Liver (tissue), 9 donors: ENCODE measurements around the gene FKBP1A. TPM values are rescaled to one million over a fixed set of nuclear protein-coding genes. Genes with fewer than 3 reads are reported as not detected.
"Not testable (repeated sequence)": the region's sequence is repeated elsewhere in the genome, so short reads cannot be mapped to it uniquely, and the experiment has no call there.

Experiments used
- DNase-seq: peaks from one replicate; pipeline ENCODE4 v3.0.0-alpha.2; 2017; ENCODE audit warnings: low spot score
- H3K27ac ChIP-seq, 2 donors: one replicate each; pipeline ENCODE4 v1.7.0; 2013; ENCODE audit warnings: inconsistent platforms in 2 of 2, low read length in 2 of 2, control low read depth in 1 of 2, low read depth in 1 of 2, mild to moderate bottlenecking in 1 of 2
- H3K27me3 ChIP-seq, 4 donors: one replicate each; pipeline versions ENCODE4 v1.6.1 to v1.7.0; 2013; ENCODE audit warnings: low read length in 3 of 4, inconsistent platforms in 1 of 4, mild to moderate bottlenecking in 1 of 4, moderate library complexity in 1 of 4; ENCODE audit not compliant: control insufficient read depth in 4 of 4, insufficient read depth in 4 of 4
- H3K36me3 ChIP-seq, 4 donors: one replicate each; pipeline versions ENCODE4 v1.6.1 to v1.7.0; 2013; ENCODE audit warnings: low read length in 3 of 4, mild to moderate bottlenecking in 3 of 4, low read depth in 1 of 4, moderate library complexity in 1 of 4; ENCODE audit not compliant: control insufficient read depth in 4 of 4, insufficient read depth in 3 of 4
- H3K4me1 ChIP-seq, 4 donors: one replicate each; pipeline versions ENCODE4 v1.6.1 to v1.7.0; 2013; ENCODE audit warnings: low read length in 3 of 4, mild to moderate bottlenecking in 3 of 4, moderate library complexity in 1 of 4; ENCODE audit not compliant: control insufficient read depth in 4 of 4, insufficient read depth in 4 of 4
- H3K4me3 ChIP-seq, 3 donors: one replicate each; pipeline versions ENCODE4 v1.6.1 to v1.7.0; 2013; ENCODE audit warnings: low read length in 3 of 3, control low read depth in 1 of 3, low read depth in 1 of 3, mild to moderate bottlenecking in 1 of 3
- H3K9ac ChIP-seq, 2 donors: one replicate each; pipeline ENCODE4 v1.7.0; 2013; ENCODE audit warnings: low read length in 2 of 2, mild to moderate bottlenecking in 2 of 2, moderate library complexity in 2 of 2, control low read depth in 1 of 2, low read depth in 1 of 2
- H3K9me3 ChIP-seq, 4 donors: one replicate each; pipeline versions ENCODE4 v1.6.1 to v1.7.0; 2013; ENCODE audit warnings: low read length in 3 of 4; ENCODE audit not compliant: control insufficient read depth in 4 of 4
- EGR1 ChIP-seq, 2 donors: IDR thresholded peaks; 2 replicates each; pipeline ENCODE4 v1.6.1; 2016 to 2018; ENCODE audit warnings: antibody characterized with exemption in 2 of 2, low read depth in 2 of 2
- FOXA1 ChIP-seq: IDR thresholded peaks from 2 replicates; pipeline ENCODE4 v1.6.1; 2016; ENCODE audit warnings: antibody characterized with exemption
- FOXA2 ChIP-seq: IDR thresholded peaks from 2 replicates; pipeline ENCODE4 v1.6.1; 2016; ENCODE audit warnings: antibody characterized with exemption
- GABPA ChIP-seq, 2 donors: IDR thresholded peaks in 1 of 2; conservative IDR thresholded peaks in 1 of 2; 2 replicates each; pipeline ENCODE4 v1.6.1; 2016; ENCODE audit warnings: antibody characterized with exemption in 2 of 2, mild to moderate bottlenecking in 1 of 2, moderate library complexity in 1 of 2
- HNF4A ChIP-seq, 2 donors: conservative IDR thresholded peaks; 2 replicates each; pipeline ENCODE4 v1.6.1; 2016; ENCODE audit warnings: antibody characterized with exemption in 2 of 2, mild to moderate bottlenecking in 2 of 2
- HNF4G ChIP-seq: IDR thresholded peaks from 2 replicates; pipeline ENCODE4 v1.6.1; 2016; ENCODE audit warnings: antibody characterized with exemption
- JUND ChIP-seq, 2 donors: IDR thresholded peaks; 2 replicates each; pipeline ENCODE4 v1.6.1; 2016; ENCODE audit warnings: antibody characterized with exemption in 2 of 2
- NR2F2 ChIP-seq: IDR thresholded peaks from 2 replicates; pipeline ENCODE4 v1.6.1; 2016; ENCODE audit warnings: antibody characterized with exemption
- RAD21 ChIP-seq, 2 donors: IDR thresholded peaks; 2 replicates each; pipeline ENCODE4 v1.6.1; 2016; ENCODE audit warnings: antibody characterized with exemption in 2 of 2, mild to moderate bottlenecking in 2 of 2
- RXRA ChIP-seq, 2 donors: IDR thresholded peaks; 2 replicates each; pipeline ENCODE4 v1.6.1; 2017 to 2018; ENCODE audit warnings: antibody characterized with exemption in 2 of 2, mild to moderate bottlenecking in 1 of 2
- SP1 ChIP-seq: IDR thresholded peaks from 2 replicates; pipeline ENCODE4 v1.6.1; 2018; ENCODE audit warnings: antibody characterized with exemption, mild to moderate bottlenecking
- TAF1 ChIP-seq: conservative IDR thresholded peaks from 2 replicates; pipeline ENCODE4 v1.6.1; 2016; ENCODE audit warnings: antibody characterized with exemption, mild to moderate bottlenecking
- YY1 ChIP-seq: IDR thresholded peaks from 2 replicates; pipeline ENCODE4 v1.6.1; 2016; ENCODE audit warnings: antibody characterized with exemption, mild to moderate bottlenecking
- WGBS: extraction: QIAGEN DNeasy Blood & Tissue Kit; methylation state at CpG from one replicate; pipeline ENCODE4 v1.1.7; 2013; 5-methylcytosine and 5-hydroxymethylcytosine counted together
- polyA plus RNA-seq, 2 donors: library from polyadenylated mRNA; stranded (reverse) in 1 of 2; unstranded in 1 of 2; fragments of 200-250 nt in 1 of 2; fragments of >200 nt in 1 of 2; fragmentation: Nextera tagmentation in 1 of 2; extraction: Ambion mirVana in 1 of 2; gene quantifications; one replicate each; pipeline versions ENCODE4 v1.2.1 to v1.2.3, GENCODE V29; 2013 to 2015
- total RNA-seq, 2 donors: library from RNA; depleted of rRNA; stranded (reverse); fragments of >200 nt; gene quantifications; one replicate each; pipeline ENCODE4 v1.2.3, GENCODE V29; 2014
- TF ChIP-seq, protein P1 (sequence below): fragments of 150-350 bp; IDR thresholded peaks from 2 replicates; pipeline ENCODE4 v1.5.1; 2017; ENCODE audit warnings: improper control_type of control experiment, low read depth, low read length; ENCODE audit not compliant: missing input control
- TF ChIP-seq, protein P2 (sequence below): IDR thresholded peaks from 2 replicates; pipeline ENCODE4 v1.6.1; 2016; ENCODE audit warnings: antibody characterized with exemption
- TF ChIP-seq, protein P3 (sequence below): IDR thresholded peaks from 2 replicates; pipeline ENCODE4 v1.6.1; 2016; ENCODE audit warnings: antibody characterized with exemption
- TF ChIP-seq, protein P4 (sequence below): IDR thresholded peaks from 2 replicates; pipeline ENCODE4 v1.6.1; 2016; ENCODE audit warnings: antibody characterized with exemption, mild to moderate bottlenecking
- donor health status: healthy.
- donor health status: healthy.
- donor health status: healthy.
- donor health status: healthy.
- donor health status: healthy.

The FKBP1A gene
- total and polyA plus RNA-seq, 4 donors, result 49.3 to 114 (median 76.9) TPM

DNA sequence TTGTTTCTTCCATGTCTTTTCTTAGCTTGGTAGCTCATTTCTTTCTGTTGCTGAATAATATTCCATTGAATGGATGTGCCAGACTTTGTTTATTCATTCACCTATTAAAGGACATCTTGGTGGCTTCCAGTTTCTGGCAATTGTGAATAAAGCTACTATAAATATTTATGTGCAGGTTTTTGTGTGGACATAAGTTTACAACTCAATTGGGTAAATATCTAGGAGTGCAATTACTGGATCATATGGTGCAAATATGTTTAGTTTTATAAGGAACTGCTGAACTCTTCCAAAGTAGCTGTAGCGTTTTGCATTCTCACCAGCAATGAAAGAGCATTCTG is 47.1 kb downstream of the FKBP1A start:
- Histone ChIP-seq H3K9ac (no peak overlapping the region), H3K36me3 (no peaks in the 10 kb centered on the region)
- no peak for DNase-seq

DNA sequence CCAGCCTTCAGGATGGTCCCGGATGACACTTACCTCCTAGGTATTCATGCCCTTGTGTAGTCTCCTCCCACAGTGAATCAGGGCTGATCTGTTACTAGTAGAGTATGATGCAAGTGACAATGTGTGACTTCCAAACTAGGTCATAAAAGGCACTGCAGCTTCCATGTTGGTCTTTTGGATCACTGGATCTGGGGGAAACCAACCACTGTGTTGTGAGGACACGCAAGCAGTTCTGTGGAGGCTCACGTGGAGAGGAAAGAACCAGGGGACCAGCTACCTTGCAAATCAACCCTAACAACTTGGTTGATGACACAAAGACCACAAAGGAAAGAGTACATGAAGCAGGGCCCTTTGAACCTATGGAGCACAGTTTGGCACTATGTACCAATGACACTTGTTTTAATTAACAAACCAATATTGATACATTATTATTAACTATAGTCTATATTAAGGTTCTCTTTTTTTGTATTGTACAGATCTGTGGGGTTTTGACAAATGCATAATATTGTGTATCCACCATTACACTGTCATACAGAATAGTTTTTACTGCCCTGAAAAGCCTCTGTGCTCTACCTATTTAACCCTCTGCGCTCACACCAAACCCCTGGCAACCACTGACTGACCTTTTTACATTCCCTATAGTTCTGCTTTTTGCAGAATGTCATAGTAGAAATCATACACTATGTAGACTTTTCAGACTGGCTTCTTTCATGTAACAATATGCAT is 47.7 kb downstream of the FKBP1A start:
- Histone ChIP-seq H3K4me3 (no peak overlapping the region), H3K36me3 (no peaks in the 10 kb centered on the region), H3K27ac (no peak overlapping the region), H3K4me1 (no peaks in the 10 kb centered on the region), H3K27me3 (no peaks in the 10 kb centered on the region), H3K9me3 (peaks cover 0 to 3% (median 0%) of the 10 kb centered on the region in 4 donors), H3K9ac (no peak overlapping the region)
- 96% methylated on average over 4 of the region's 4 CpGs for WGBS
- TF ChIP-seq FOXA1 (no peak), RXRA (IDR thresholded peaks at IDR 0.05) (no peak), SP1 (no peak), HNF4A (conservative IDR thresholded peaks at IDR 0.05) (no peak), NR2F2 (no peak), EGR1 (IDR thresholded peaks at IDR 0.05; ENCODE audit: low read depth in 2 of 2) (no peak), TAF1 (no peak), HNF4G (no peak), YY1 (no peak), JUND (IDR thresholded peaks at IDR 0.05) (no peak), RAD21 (IDR thresholded peaks at IDR 0.05) (no peak), FOXA2 (no peak)
- TF ChIP-seq, protein P1, sequence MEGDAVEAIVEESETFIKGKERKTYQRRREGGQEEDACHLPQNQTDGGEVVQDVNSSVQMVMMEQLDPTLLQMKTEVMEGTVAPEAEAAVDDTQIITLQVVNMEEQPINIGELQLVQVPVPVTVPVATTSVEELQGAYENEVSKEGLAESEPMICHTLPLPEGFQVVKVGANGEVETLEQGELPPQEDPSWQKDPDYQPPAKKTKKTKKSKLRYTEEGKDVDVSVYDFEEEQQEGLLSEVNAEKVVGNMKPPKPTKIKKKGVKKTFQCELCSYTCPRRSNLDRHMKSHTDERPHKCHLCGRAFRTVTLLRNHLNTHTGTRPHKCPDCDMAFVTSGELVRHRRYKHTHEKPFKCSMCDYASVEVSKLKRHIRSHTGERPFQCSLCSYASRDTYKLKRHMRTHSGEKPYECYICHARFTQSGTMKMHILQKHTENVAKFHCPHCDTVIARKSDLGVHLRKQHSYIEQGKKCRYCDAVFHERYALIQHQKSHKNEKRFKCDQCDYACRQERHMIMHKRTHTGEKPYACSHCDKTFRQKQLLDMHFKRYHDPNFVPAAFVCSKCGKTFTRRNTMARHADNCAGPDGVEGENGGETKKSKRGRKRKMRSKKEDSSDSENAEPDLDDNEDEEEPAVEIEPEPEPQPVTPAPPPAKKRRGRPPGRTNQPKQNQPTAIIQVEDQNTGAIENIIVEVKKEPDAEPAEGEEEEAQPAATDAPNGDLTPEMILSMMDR, result no peak
- TF ChIP-seq, protein P2, sequence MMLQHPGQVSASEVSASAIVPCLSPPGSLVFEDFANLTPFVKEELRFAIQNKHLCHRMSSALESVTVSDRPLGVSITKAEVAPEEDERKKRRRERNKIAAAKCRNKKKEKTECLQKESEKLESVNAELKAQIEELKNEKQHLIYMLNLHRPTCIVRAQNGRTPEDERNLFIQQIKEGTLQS, result no peak
- TF ChIP-seq, protein P3, sequence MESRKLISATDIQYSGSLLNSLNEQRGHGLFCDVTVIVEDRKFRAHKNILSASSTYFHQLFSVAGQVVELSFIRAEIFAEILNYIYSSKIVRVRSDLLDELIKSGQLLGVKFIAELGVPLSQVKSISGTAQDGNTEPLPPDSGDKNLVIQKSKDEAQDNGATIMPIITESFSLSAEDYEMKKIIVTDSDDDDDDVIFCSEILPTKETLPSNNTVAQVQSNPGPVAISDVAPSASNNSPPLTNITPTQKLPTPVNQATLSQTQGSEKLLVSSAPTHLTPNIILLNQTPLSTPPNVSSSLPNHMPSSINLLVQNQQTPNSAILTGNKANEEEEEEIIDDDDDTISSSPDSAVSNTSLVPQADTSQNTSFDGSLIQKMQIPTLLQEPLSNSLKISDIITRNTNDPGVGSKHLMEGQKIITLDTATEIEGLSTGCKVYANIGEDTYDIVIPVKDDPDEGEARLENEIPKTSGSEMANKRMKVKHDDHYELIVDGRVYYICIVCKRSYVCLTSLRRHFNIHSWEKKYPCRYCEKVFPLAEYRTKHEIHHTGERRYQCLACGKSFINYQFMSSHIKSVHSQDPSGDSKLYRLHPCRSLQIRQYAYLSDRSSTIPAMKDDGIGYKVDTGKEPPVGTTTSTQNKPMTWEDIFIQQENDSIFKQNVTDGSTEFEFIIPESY, result no peak
- TF ChIP-seq, protein P4, sequence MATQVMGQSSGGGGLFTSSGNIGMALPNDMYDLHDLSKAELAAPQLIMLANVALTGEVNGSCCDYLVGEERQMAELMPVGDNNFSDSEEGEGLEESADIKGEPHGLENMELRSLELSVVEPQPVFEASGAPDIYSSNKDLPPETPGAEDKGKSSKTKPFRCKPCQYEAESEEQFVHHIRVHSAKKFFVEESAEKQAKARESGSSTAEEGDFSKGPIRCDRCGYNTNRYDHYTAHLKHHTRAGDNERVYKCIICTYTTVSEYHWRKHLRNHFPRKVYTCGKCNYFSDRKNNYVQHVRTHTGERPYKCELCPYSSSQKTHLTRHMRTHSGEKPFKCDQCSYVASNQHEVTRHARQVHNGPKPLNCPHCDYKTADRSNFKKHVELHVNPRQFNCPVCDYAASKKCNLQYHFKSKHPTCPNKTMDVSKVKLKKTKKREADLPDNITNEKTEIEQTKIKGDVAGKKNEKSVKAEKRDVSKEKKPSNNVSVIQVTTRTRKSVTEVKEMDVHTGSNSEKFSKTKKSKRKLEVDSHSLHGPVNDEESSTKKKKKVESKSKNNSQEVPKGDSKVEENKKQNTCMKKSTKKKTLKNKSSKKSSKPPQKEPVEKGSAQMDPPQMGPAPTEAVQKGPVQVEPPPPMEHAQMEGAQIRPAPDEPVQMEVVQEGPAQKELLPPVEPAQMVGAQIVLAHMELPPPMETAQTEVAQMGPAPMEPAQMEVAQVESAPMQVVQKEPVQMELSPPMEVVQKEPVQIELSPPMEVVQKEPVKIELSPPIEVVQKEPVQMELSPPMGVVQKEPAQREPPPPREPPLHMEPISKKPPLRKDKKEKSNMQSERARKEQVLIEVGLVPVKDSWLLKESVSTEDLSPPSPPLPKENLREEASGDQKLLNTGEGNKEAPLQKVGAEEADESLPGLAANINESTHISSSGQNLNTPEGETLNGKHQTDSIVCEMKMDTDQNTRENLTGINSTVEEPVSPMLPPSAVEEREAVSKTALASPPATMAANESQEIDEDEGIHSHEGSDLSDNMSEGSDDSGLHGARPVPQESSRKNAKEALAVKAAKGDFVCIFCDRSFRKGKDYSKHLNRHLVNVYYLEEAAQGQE, result no peak
- DNase-seq, result no peak

More for the DNA sequence above, 47.1 kb downstream of the FKBP1A start:
- peaks cover 0 to 3% (median 0%) of the 10 kb centered on the region in 4 donors for H3K9me3 ChIP-seq
- no peak overlapping the region for H3K27ac ChIP-seq
- no peak overlapping the region for H3K4me3 ChIP-seq
- no peaks in the 10 kb centered on the region for H3K4me1 ChIP-seq
- TF ChIP-seq, protein P2, result no peak
- TF ChIP-seq, protein P3, result no peak
- no peak for TF ChIP-seq TAF1
- TF ChIP-seq GABPA (IDR thresholded peaks at IDR 0.05 in 1 of 2, conservative IDR thresholded peaks at IDR 0.05 in 1 of 2), result no peak
- 84% methylated on average over 1 of the region's 1 CpG for WGBS
- H3K27me3 ChIP-seq, result no peaks in the 10 kb centered on the region

DNA sequence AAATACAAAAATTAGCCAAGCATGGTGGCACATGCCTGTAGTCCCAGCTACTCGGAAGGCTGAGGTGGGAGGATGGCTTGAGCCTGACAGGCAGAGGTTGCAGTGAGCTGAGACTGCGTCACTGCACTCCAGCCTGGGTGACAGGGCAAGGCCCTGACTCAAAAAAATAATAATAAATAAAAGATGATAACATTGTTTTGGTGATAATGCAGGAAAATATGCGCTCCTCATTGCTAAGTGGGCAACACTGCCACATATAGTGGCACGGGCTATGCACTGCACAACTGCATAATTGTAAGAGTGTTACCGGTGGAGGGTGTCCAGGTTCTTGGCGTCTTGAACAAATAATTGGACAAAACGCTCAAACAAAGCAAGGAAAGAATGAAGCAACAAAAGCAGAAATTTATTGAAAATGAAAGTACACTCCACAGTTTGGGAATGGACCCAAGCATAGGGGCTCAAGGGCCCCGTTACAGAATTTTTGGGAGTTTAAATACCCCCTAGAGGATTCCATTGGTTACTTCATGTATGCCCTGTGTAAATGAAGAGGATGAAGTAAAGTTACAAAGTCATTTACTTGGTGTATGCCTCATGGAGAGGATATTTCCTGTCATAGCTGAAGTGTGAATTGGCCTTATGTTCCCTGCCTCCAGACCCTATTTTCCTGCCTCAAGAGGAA is 49.3 kb downstream of the FKBP1A start:
- not testable (repeated sequence) for H3K9me3 ChIP-seq, H3K4me1 ChIP-seq, H3K36me3 ChIP-seq, H3K4me3 ChIP-seq, H3K9ac ChIP-seq, H3K27ac ChIP-seq, H3K27me3 ChIP-seq
- DNase-seq, result peak; percentile 9
- 93% methylated on average over 8 of the region's 8 CpGs for WGBS
